ENCODE data around the gene DOK4.
"Not testable (repeated sequence)": the region's sequence is repeated elsewhere in the genome, so short reads cannot be mapped to it uniquely, and the experiment has no call there.

DOK4 gene

GRCh38 chr16:57444711-57445110 is 41.6 kb downstream of the DOK4 start:
- no peak for DNase-seq

DNA sequence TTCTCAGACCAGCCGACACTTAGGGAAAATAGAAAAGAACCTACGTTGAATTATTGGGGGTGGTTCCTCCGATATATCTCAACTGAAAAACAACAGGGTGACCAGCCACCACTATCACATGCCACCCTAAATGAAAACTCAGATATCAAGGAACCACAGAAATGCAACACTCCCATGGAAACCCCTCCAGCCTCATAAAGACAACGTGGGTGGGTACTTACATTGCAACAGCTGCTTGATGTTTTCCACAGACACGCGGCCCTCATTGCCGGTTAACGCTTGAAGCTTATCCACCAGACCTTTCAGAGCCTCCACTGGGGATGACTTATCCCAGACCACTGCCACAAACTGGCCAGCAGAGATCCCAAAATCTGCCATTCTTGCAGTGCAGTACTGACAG is 45.7 kb downstream of the DOK4 start:
- not testable (repeated sequence) for DNase-seq

GRCh38 chr16:57439947-57440346 is 46.3 kb downstream of the DOK4 start:
- DNase-seq = not testable (repeated sequence)

- no peak for DNase-seq
Measured at GRCh38 chr16:57435838-57436237, 50.5 kb downstream of the DOK4 start.

GRCh38 chr16:57434003-57434402 is 52.3 kb downstream of the DOK4 start:
- no peak for DNase-seq

DNA sequence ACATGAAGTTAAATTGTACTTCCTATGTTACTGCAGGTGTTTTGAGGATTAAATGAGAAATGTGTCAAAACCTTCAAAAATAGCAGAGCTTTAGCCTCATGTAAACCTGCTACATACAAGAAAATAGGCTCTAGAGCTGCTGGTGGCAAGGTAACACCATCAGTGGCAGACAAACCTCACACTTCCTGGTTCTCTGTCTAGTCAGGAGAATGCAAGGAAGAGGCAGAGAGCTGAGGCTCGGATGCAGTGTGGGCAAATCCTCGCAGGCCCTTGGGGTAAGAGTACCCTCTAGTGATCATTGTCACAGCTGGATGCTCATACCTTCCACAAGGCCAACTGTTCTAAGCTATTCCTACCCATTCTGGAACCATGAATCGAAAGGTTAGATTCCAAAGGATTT is 53.3 kb downstream of the DOK4 start:
- no peak for DNase-seq

GRCh38 chr16:57432505-57432904 is 53.8 kb downstream of the DOK4 start:
- DNase-seq = no peak

DNA sequence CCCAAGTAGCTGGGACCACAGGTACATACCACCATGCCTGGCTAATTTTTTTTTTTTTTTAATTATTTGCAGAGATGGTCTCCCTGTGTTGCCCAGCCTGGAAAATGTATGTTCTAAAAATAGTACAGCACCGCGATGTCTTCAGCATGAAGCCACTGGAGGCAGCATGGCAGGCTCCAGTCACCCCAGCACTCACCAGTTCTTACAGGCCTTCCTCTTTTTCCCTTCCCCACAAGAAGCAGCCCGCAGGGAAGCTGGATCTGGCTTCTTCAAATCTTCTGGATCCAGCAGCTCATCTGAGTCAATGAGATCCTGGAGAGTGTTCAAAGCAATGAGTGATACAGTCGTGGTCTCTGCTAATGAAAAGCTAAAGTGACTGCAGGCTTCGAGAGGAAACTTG is 55.3 kb downstream of the DOK4 start:
- DNase-seq = no peak

DNA sequence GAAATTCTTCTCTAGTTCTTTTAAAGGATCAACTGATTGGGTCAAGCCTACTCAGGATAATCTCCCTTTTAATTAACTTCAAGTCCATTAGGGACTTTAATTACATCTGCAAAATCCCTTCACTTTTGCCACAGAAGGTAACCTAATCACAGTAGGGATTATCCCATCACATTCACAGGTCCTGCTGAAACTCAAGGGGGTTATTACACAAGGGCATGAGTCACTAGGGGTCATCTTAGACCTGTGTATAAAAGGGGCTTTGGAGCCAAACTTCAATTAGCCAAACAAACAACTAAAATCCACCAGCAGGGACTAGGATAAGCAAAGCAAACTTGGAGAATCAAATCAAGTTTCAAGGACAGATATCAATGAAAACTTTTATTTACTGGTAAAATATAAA is 58.5 kb downstream of the DOK4 start:
- no peak for DNase-seq

GRCh38 chr16:57427307-57427706 is 59.0 kb downstream of the DOK4 start:
- no peak for DNase-seq

DNA sequence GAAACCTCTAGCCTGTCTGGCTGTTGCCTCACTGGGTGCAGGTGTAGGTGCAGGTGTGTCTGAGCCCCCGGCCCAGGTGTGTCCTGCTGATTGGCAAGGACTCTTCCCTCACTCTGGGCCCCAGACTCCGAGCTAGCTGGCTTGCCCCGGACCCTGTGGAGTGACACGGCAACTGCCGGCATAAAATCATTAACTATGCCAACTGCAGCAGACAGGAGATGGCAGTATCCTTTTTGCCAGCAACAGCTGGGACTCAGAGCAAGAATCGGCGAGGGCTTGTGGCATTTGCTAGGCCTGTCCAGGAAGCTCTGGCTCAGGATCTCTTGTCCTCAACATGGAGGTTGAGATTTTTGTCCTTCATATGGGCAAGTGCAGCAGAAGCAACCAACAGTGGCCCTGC is 59.9 kb downstream of the DOK4 start:
- DNase-seq = no peak

GRCh38 chr16:57424583-57424982 is 61.7 kb downstream of the DOK4 start:
- DNase-seq = no peak

- no peak for DNase-seq
Measured at GRCh38 chr16:57423152-57423551, 63.1 kb downstream of the DOK4 start.

- peak; percentile 83 for DNase-seq
Measured at GRCh38 chr16:57422026-57422944, 64.0 kb downstream of the DOK4 start.
